GM12878 (cell line): ENCODE results near the gene IMP3. TPM values are rescaled to one million over a fixed set of nuclear protein-coding genes. Genes with fewer than 3 reads are reported as not detected.
"Not testable (repeated sequence)": the region's sequence is repeated elsewhere in the genome, so short reads cannot be mapped to it uniquely, and the experiment has no call there.

Experiments
- ATAC-seq: fragments of 200-7000 bp; cut with Tn5 transposase; 3 replicates; pipeline ENCODE4 v1.9.1; 2020; ENCODE audit warnings: mild to moderate bottlenecking, moderate library complexity
- BruUV-seq: library from RNA; stranded (reverse); fragments of 400-500 nt; replicated peaks from 2 replicates; lab custom pipeline; 2021; lab: Mats Ljungman, UMichigan
- CTCF ChIA-PET: fragments of 300-600 bp; sonication (Branson Sonifier 250); formaldehyde crosslinking; extraction: SDS; loops from one replicate; lab custom pipeline; 2021; ENCODE audit warnings: inconsistent platforms; lab: Yijun Ruan, JAX
- POLR2A ChIA-PET: fragments of 350-600 bp; formaldehyde crosslinking; extraction: SDS; loops from one replicate; lab custom pipeline; 2021; ENCODE audit warnings: inconsistent platforms; lab: Charles Lee
- RAD21 ChIA-PET: fragments of 300-600 bp; sonication (Branson Sonifier 250); formaldehyde crosslinking; loops from one replicate; lab custom pipeline; 2023; ENCODE audit warnings: antibody characterized with exemption; ENCODE audit not compliant: unreplicated experiment; lab: Charles Lee
- SMC1A ChIA-PET: fragments of 300-600 bp; sonication (Branson Sonifier 250); formaldehyde crosslinking; loops from one replicate; lab custom pipeline; 2023; ENCODE audit not compliant: unreplicated experiment, uncharacterized antibody; lab: Charles Lee
- DNase-seq: peaks from one replicate; pipeline ENCODE4 v3.0.0-alpha.2; 2011; ENCODE audit warnings: low read depth, low spot score
- FAIRE-seq: peaks from 3 replicates; lab custom pipeline; 2011; peaks lifted over from hg19 to GRCh38; lab: Jason Lieb, UNC
- H2AFZ ChIP-seq: 2 replicates; pipeline ENCODE4 v1.6.0; 2011; ENCODE audit warnings: low read depth, low read length, control low read depth; ENCODE audit not compliant: control insufficient read depth
- H3K27ac ChIP-seq: 2 replicates; pipeline ENCODE4 v1.5.1; 2011; ENCODE audit warnings: control low read depth; ENCODE audit not compliant: control insufficient read depth, insufficient read depth
- H3K27me3 ChIP-seq, 2 experiments: replicated peaks in 1 of 2; 2 replicates each; pipeline versions ENCODE4 v1.6.0 to v1.6.1; 2011; ENCODE audit warnings: low read length in 1 of 2; ENCODE audit not compliant: control insufficient read depth in 2 of 2, insufficient read depth in 2 of 2
- H3K36me3 ChIP-seq, 2 experiments: 2 replicates each; pipeline ENCODE4 v1.5.1; 2011; ENCODE audit warnings: low read length in 1 of 2; ENCODE audit not compliant: control insufficient read depth in 2 of 2, insufficient read depth in 2 of 2
- H3K4me1 ChIP-seq: 2 replicates; pipeline ENCODE4 v1.6.1; 2011; ENCODE audit warnings: mild to moderate bottlenecking, low read length, moderate library complexity, mixed read lengths; ENCODE audit not compliant: control insufficient read depth, insufficient read depth
- H3K4me2 ChIP-seq: 2 replicates; pipeline ENCODE4 v1.6.0; 2011; ENCODE audit warnings: control low read depth; ENCODE audit not compliant: control insufficient read depth, insufficient read depth
- H3K4me3 ChIP-seq: fragments of 200-600 bp; sonication (generic); 2 replicates; pipeline ENCODE4 v1.5.1; 2016
- H3K79me2 ChIP-seq: 2 replicates; pipeline ENCODE4 v1.6.0; 2011; ENCODE audit warnings: low read length; ENCODE audit not compliant: control insufficient read depth, insufficient read depth
- H3K9ac ChIP-seq: 2 replicates; pipeline ENCODE4 v1.8.0; 2011; ENCODE audit warnings: low read length, control low read depth, mixed read lengths; ENCODE audit not compliant: control insufficient read depth, insufficient read depth
- H3K9me3 ChIP-seq: replicated peaks from 3 replicates; pipeline ENCODE4 v1.5.1; 2011; ENCODE audit warnings: mild to moderate bottlenecking, low read length; ENCODE audit not compliant: control insufficient read depth, insufficient read depth
- H4K20me1 ChIP-seq: 2 replicates; pipeline ENCODE4 v1.6.0; 2011; ENCODE audit not compliant: control insufficient read depth, insufficient read depth
- RAD21 ChIP-seq: IDR thresholded peaks from 2 replicates; pipeline ENCODE4 v1.6.1; 2011; ENCODE audit warnings: mild to moderate bottlenecking, low read depth, low read length, moderate library complexity; ENCODE audit not compliant: insufficient read depth
- RUNX3 ChIP-seq: IDR thresholded peaks from 2 replicates; pipeline ENCODE4 v1.6.1; 2012; ENCODE audit warnings: low read length, inconsistent platforms
- SMC3 ChIP-seq: IDR thresholded peaks from 2 replicates; pipeline ENCODE4 v1.6.1; 2011; ENCODE audit warnings: low read length, improper control_type of control experiment, borderline replicate concordance
- YY1 ChIP-seq: IDR thresholded peaks from 2 replicates; pipeline ENCODE4 v1.6.1; 2011; ENCODE audit warnings: low read depth, mild to moderate bottlenecking, low read length
- WGBS: methylation state at CpG from one replicate; pipeline ENCODE4 v1.1.6; 2016; ENCODE audit warnings: low lambda C conversion rate; ENCODE audit not compliant: insufficient replicate concordance, insufficient coverage; ENCODE audit errors: missing lambda C conversion rate; 5-methylcytosine and 5-hydroxymethylcytosine counted together
- in situ Hi-C: fragments of 300-500 bp; cut with MboI; formaldehyde crosslinking; loops from 9 replicates; pipeline ENCODE4 v1.14.3; 2018; ENCODE audit warnings: mixed read lengths
- intact Hi-C: fragments of 100-400 bp; cut with micrococcal nuclease; formaldehyde crosslinking; loops from one replicate; pipeline ENCODE4 v1.14.2; 2022; ENCODE audit not compliant: unreplicated experiment
- polyA plus RNA-seq, 11 experiments: library from polyadenylated mRNA; depleted of rRNA in 4 of 11; unstranded in 6 of 11; stranded (reverse) in 5 of 11; fragments of >200 nt; fragmentation: Nextera tagmentation in 4 of 11; fragmentation: Illumina TruSeq in 1 of 11; extraction: Ambion mirVana in 4 of 11; extraction: Trizol in 1 of 11; gene quantifications; 1 replicate in 1 of 11; 2 replicates in 10 of 11; pipeline versions ENCODE4 v1.2.1 to v1.2.3, GENCODE V29; 2011 to 2016; ENCODE audit warnings: inconsistent platforms in 2 of 11, missing spikeins in 2 of 11, low read depth in 1 of 11
- total RNA-seq, 4 experiments: library from RNA; depleted of rRNA in 3 of 4; stranded (reverse); fragments of >200 nt in 3 of 4; fragmentation: Illumina TruSeq in 1 of 4; extraction: Trizol in 1 of 4; gene quantifications; 2 replicates each; pipeline versions ENCODE4 v1.2.1 to v1.2.3, GENCODE V29; 2013 to 2021
- TF ChIP-seq, protein P1 (sequence below), 3 experiments: IDR thresholded peaks in 2 of 3; conservative IDR thresholded peaks in 1 of 3; 2 replicates each; pipeline ENCODE4 v1.5.1; 2011; ENCODE audit warnings: low read depth in 3 of 3, low read length in 3 of 3, mild to moderate bottlenecking in 3 of 3, control low read depth in 2 of 3, moderate library complexity in 2 of 3, inconsistent platforms in 1 of 3, mixed read lengths in 1 of 3; ENCODE audit not compliant: control insufficient read depth in 2 of 3, insufficient read depth in 1 of 3; ENCODE audit errors: extremely low read depth in 1 of 3

The IMP3 gene
- total and polyA plus RNA-seq, 10 of the 15 experiments (the other 5 are each of a cell fraction or from before 2014, with no cell fraction given) = 13.3 to 208 (median 85.2) TPM

DNA sequence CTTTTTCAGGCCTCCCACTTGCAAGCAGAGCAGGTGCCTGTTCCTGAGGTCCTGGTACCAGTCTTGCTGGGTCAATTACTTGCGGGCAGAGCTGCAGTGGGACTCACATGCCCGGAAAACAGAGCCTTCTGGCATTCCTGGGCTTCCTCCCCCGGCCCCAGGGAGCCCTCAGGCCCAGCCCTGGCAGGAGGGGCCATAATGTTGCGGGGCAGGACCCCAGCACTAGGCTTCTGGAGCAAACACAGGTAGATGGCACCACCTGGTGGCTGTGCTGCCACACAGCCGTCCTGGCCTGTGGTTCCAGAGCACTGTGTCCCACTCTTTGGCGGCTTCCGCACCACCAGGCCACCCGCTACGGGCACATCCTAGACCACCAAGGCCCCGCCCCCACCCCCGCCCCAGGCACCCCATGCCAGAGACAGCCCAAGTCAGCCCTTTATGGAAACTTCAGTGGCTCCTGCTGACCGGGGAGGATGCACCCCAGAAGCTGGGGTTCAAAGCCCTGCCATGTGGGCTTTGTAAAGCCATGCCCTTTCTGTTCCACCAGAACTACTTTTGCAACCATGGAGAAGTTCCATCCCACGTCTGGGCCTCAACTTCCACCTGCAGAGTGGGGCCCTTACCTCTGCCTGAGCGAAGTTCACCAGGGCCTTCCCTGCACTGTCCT, 43.8 kb upstream of the IMP3 start:
- intact Hi-C loops = loop anchor here (1.0 kb wide), 1 partner anchor 316 kb away; no protein-coding TSS in a partner anchor
- H3K36me3 ChIP-seq, in situ Hi-C loops, H3K9ac ChIP-seq, H3K4me2 ChIP-seq, H3K4me1 ChIP-seq, H3K27me3 ChIP-seq, H3K79me2 ChIP-seq, H3K27ac ChIP-seq, BruUV-seq, H4K20me1 ChIP-seq, H3K9me3 ChIP-seq, H3K4me3 ChIP-seq, POLR2A ChIA-PET, DNase-seq: not testable (repeated sequence)
- ATAC-seq (peak; percentile 95), FAIRE-seq (peak; percentile 93)
- CTCF ChIA-PET = interaction anchor here (0.6 to 6.8 kb wide), 13 partner anchors 11 to 654 kb away, joined by 3 to 58 read pairs (median 3); partner anchors contain the start of gene MAN2C1
- SMC1A ChIA-PET = interaction anchor here (0.8 to 1.6 kb wide), 5 partner anchors 38 to 238 kb away, joined by 3 to 5 read pairs (median 5); a partner anchor contains a TSS
- RAD21 ChIA-PET = interaction anchor here (0.6 to 3.3 kb wide), 6 partner anchors 39 to 316 kb away, joined by 3 to 49 read pairs (median 4); partner anchors contain the start of genes MAN2C1 and SNUPN
- H2AFZ ChIP-seq = peak overlapping the region; percentile 47; the same call in 1 of the 2 replicates
- peak; percentile 73 for TF ChIP-seq RAD21
- TF ChIP-seq, protein P1, sequence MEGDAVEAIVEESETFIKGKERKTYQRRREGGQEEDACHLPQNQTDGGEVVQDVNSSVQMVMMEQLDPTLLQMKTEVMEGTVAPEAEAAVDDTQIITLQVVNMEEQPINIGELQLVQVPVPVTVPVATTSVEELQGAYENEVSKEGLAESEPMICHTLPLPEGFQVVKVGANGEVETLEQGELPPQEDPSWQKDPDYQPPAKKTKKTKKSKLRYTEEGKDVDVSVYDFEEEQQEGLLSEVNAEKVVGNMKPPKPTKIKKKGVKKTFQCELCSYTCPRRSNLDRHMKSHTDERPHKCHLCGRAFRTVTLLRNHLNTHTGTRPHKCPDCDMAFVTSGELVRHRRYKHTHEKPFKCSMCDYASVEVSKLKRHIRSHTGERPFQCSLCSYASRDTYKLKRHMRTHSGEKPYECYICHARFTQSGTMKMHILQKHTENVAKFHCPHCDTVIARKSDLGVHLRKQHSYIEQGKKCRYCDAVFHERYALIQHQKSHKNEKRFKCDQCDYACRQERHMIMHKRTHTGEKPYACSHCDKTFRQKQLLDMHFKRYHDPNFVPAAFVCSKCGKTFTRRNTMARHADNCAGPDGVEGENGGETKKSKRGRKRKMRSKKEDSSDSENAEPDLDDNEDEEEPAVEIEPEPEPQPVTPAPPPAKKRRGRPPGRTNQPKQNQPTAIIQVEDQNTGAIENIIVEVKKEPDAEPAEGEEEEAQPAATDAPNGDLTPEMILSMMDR (IDR thresholded peaks at IDR 0.05 in 2 of 3, conservative IDR thresholded peaks at IDR 0.05 in 1 of 3; ENCODE audit: control insufficient read depth in 2 of 3, extremely low read depth in 1 of 3, insufficient read depth in 1 of 3, low read depth in 3 of 3, low read length in 3 of 3) = peak; percentile 70 to 80 (median 73)
- peak; percentile 25; the same call in 1 of the 2 replicates for TF ChIP-seq RUNX3
- TF ChIP-seq YY1 = peak; percentile 55; the same call in 1 of the 2 replicates
- TF ChIP-seq SMC3 = peak; percentile 73
- WGBS = 5% methylated on average over 13 of the region's 14 CpGs
